ENCODE results near the gene ACAP1.

- no peak for TF ChIP-seq POLR2AphosphoS5 (IDR thresholded peaks at IDR 0.05; ENCODE audit: borderline replicate concordance, low read depth, low read length)
- no peak for TF ChIP-seq EZH2 (IDR thresholded peaks at IDR 0.05)
Measured at GRCh38 chr17:7292194-7292593, 44.1 kb upstream of the ACAP1 start.

Measured in SK-N-MC (cell line).